H1 (cell line): ENCODE measurements around the gene CHD9NB. TPM values are rescaled to one million over a fixed set of nuclear protein-coding genes. Genes with fewer than 3 reads are reported as not detected.

ENCODE experiments used
- CTCF ChIA-PET: fragments of 300-600 bp; sonication (Branson Sonifier 250); formaldehyde crosslinking; loops from one replicate; lab custom pipeline; 2021; ENCODE audit not compliant: partially characterized antibody; lab: Charles Lee
- POLR2A ChIA-PET: fragments of 300-600 bp; sonication (Branson Sonifier 250); formaldehyde crosslinking; loops from one replicate; lab custom pipeline; 2021; ENCODE audit warnings: inconsistent platforms; ENCODE audit not compliant: partially characterized antibody; lab: Charles Lee
- DNase-seq, 2 experiments: peaks; one replicate each; pipeline versions ENCODE4 v3.0.0 to v3.0.0-alpha.2; 2010 to 2022; ENCODE audit warnings: low spot score in 2 of 2, low read depth in 1 of 2, mixed read lengths in 1 of 2
- FAIRE-seq: peaks from 2 replicates; lab custom pipeline; 2011; peaks lifted over from hg19 to GRCh38; lab: Jason Lieb, UNC
- H2AFZ ChIP-seq: 2 replicates; pipeline ENCODE4 v1.8.1; 2012; ENCODE audit warnings: low read length, inconsistent platforms
- H2AK5ac ChIP-seq: 2 replicates; pipeline ENCODE4 v1.6.1; 2013; ENCODE audit warnings: low read depth, low read length
- H2BK120ac ChIP-seq: replicated peaks from 2 replicates; pipeline ENCODE3; 2013; ENCODE audit warnings: low read depth, low read length, inconsistent platforms
- H2BK12ac ChIP-seq: 2 replicates; pipeline ENCODE4 v1.6.1; 2013; ENCODE audit warnings: low read depth, low read length
- H2BK15ac ChIP-seq: 2 replicates; pipeline ENCODE4 v1.6.1; 2013; ENCODE audit warnings: low read length
- H2BK20ac ChIP-seq: 2 replicates; pipeline ENCODE4 v1.6.1; 2013; ENCODE audit warnings: low read length
- H2BK5ac ChIP-seq: 2 replicates; pipeline ENCODE4 v1.6.1; 2013; ENCODE audit warnings: low read depth, low read length
- H3K14ac ChIP-seq: 2 replicates; pipeline ENCODE4 v1.6.1; 2013; ENCODE audit warnings: inconsistent platforms; ENCODE audit not compliant: insufficient read length
- H3K18ac ChIP-seq: 2 replicates; pipeline ENCODE4 v1.6.1; 2013; ENCODE audit warnings: low read length; ENCODE audit errors: extremely low read depth
- H3K23ac ChIP-seq: 2 replicates; pipeline ENCODE4 v1.6.1; 2013; ENCODE audit warnings: inconsistent platforms; ENCODE audit not compliant: insufficient read length
- H3K23me2 ChIP-seq: 2 replicates; pipeline ENCODE4 v1.6.1; 2013; ENCODE audit warnings: low read depth, low read length
- H3K27ac ChIP-seq: 2 replicates; pipeline ENCODE4 v1.6.1; 2011; ENCODE audit warnings: low read depth, low read length, inconsistent platforms
- H3K27me3 ChIP-seq, 4 experiments: replicated peaks in 1 of 4; 1 replicate in 1 of 4; 2 replicates in 3 of 4; pipeline versions ENCODE4 v1.6.1 to v1.8.1; 2011 to 2013; ENCODE audit warnings: low read length in 3 of 4, mild to moderate bottlenecking in 3 of 4, inconsistent platforms in 2 of 4, mixed read lengths in 2 of 4, moderate library complexity in 1 of 4; ENCODE audit not compliant: control insufficient read depth in 3 of 4, insufficient read depth in 3 of 4; ENCODE audit errors: extremely low read depth in 1 of 4
- H3K36me3 ChIP-seq, 4 experiments: 2 replicates each; pipeline versions ENCODE4 v1.6.1 to v1.8.1; 2011 to 2013; ENCODE audit warnings: mild to moderate bottlenecking in 4 of 4, low read length in 3 of 4, moderate library complexity in 2 of 4, control low read depth in 1 of 4, inconsistent platforms in 1 of 4; ENCODE audit not compliant: insufficient read depth in 4 of 4, control insufficient read depth in 2 of 4
- H3K4ac ChIP-seq: replicated peaks from 2 replicates; pipeline ENCODE3; 2013; ENCODE audit warnings: low read length, low read depth, mixed read lengths, inconsistent platforms; ENCODE audit not compliant: insufficient read length
- H3K4me1 ChIP-seq, 4 experiments: replicated peaks in 1 of 4; 1 replicate in 1 of 4; 2 replicates in 3 of 4; pipeline versions ENCODE4 v1.6.1 to v1.8.1; 2011 to 2013; ENCODE audit warnings: low read length in 3 of 4, inconsistent platforms in 2 of 4, mixed read lengths in 1 of 4; ENCODE audit not compliant: insufficient read depth in 4 of 4, control insufficient read depth in 3 of 4
- H3K4me2 ChIP-seq, 2 experiments: 2 replicates each; pipeline versions ENCODE4 v1.6.1 to v1.8.1; 2011 to 2013; ENCODE audit warnings: low read depth in 2 of 2, low read length in 2 of 2, control low read depth in 1 of 2, inconsistent platforms in 1 of 2, mild to moderate bottlenecking in 1 of 2; ENCODE audit not compliant: insufficient read depth in 1 of 2
- H3K4me3 ChIP-seq, 4 experiments: fragments of 200-600, 300-600 bp in 1 of 4; sonication (generic), shearing (Covaris generic), sonication (Bioruptor Twin) in 1 of 4; 2 replicates each; pipeline versions ENCODE4 v1.5.1 to v1.8.1; 2011 to 2016; ENCODE audit warnings: low read length in 4 of 4, low read depth in 3 of 4, control low read depth in 2 of 4, inconsistent platforms in 2 of 4, mild to moderate bottlenecking in 2 of 4, mixed read lengths in 1 of 4, moderate library complexity in 1 of 4; ENCODE audit not compliant: insufficient read depth in 2 of 4; ENCODE audit errors: extremely low read depth in 1 of 4
- H3K56ac ChIP-seq: replicated peaks from 2 replicates; pipeline ENCODE3; 2013; ENCODE audit warnings: low read depth, mild to moderate bottlenecking, mixed read lengths, low read length, inconsistent platforms; ENCODE audit not compliant: insufficient read length
- H3K79me1 ChIP-seq: 2 replicates; pipeline ENCODE4 v1.6.1; 2013; ENCODE audit warnings: low read depth, low read length, control low read depth
- H3K79me2 ChIP-seq, 2 experiments: 2 replicates each; pipeline versions ENCODE4 v1.6.1 to v1.8.1; 2012 to 2013; ENCODE audit warnings: low read length in 2 of 2, mild to moderate bottlenecking in 2 of 2, inconsistent platforms in 1 of 2; ENCODE audit not compliant: insufficient read depth in 2 of 2, control insufficient read depth in 1 of 2
- H3K9ac ChIP-seq, 4 experiments: replicated peaks in 1 of 4; 1 replicate in 1 of 4; 2 replicates in 3 of 4; pipeline versions ENCODE4 v1.6.1 to v1.8.1; 2011 to 2013; ENCODE audit warnings: low read depth in 3 of 4, low read length in 3 of 4, control low read depth in 2 of 4, mild to moderate bottlenecking in 2 of 4, moderate library complexity in 2 of 4, inconsistent platforms in 1 of 4; ENCODE audit errors: extremely low read depth in 1 of 4
- H3K9me3 ChIP-seq, 2 experiments: 2 replicates each; pipeline versions ENCODE4 v1.6.1 to v1.8.1; 2012 to 2013; ENCODE audit warnings: mild to moderate bottlenecking in 2 of 2, moderate library complexity in 2 of 2, control low read depth in 1 of 2, inconsistent platforms in 1 of 2, low read depth in 1 of 2, low read length in 1 of 2, mixed read lengths in 1 of 2; ENCODE audit not compliant: insufficient read depth in 2 of 2
- H4K20me1 ChIP-seq, 2 experiments: replicated peaks in 1 of 2; 2 replicates each; pipeline versions ENCODE3 to v1.8.1; 2011 to 2013; ENCODE audit warnings: inconsistent platforms in 2 of 2, low read length in 2 of 2, mild to moderate bottlenecking in 1 of 2; ENCODE audit not compliant: insufficient read depth in 2 of 2, control insufficient read depth in 1 of 2
- H4K5ac ChIP-seq: 2 replicates; pipeline ENCODE4 v1.6.1; 2013; ENCODE audit warnings: low read length, low read depth, mixed read lengths, inconsistent platforms; ENCODE audit not compliant: insufficient read length
- H4K8ac ChIP-seq: 2 replicates; pipeline ENCODE4 v1.8.0; 2013; ENCODE audit warnings: mild to moderate bottlenecking, moderate library complexity, low read length, inconsistent platforms; ENCODE audit not compliant: insufficient read depth; ENCODE audit errors: extremely low read depth
- H4K91ac ChIP-seq: replicated peaks from 2 replicates; pipeline ENCODE3; 2013; ENCODE audit warnings: low read length, mixed read lengths, inconsistent platforms; ENCODE audit not compliant: insufficient read length
- BACH1 ChIP-seq: IDR thresholded peaks from 2 replicates; pipeline ENCODE4 v1.6.1; 2012; ENCODE audit warnings: low read length, improper control_type of control experiment
- CBX8 ChIP-seq: fragments of 300-800, 300-1000 bp; sonication (generic); IDR thresholded peaks from 2 replicates; pipeline ENCODE4 v1.7.1; 2016; ENCODE audit warnings: low read depth, low read length, borderline replicate concordance
- CHD1 ChIP-seq: IDR thresholded peaks from 2 replicates; pipeline ENCODE4 v1.6.1; 2012; ENCODE audit warnings: low read depth, low read length, improper control_type of control experiment
- EGR1 ChIP-seq: IDR thresholded peaks from 2 replicates; pipeline ENCODE4 v1.6.1; 2011; ENCODE audit warnings: low read depth, low read length, borderline replicate concordance
- EZH2 ChIP-seq: fragments of 200-600 bp; sonication (generic); IDR thresholded peaks from 2 replicates; pipeline ENCODE4 v1.7.1; 2012; ENCODE audit warnings: low read depth, mild to moderate bottlenecking, moderate library complexity, low read length, inconsistent platforms; ENCODE audit not compliant: severe bottlenecking
- JUND ChIP-seq: IDR thresholded peaks from 2 replicates; pipeline ENCODE4 v1.6.1; 2011; ENCODE audit warnings: mild to moderate bottlenecking, improper control_type of control experiment, low read length
- SAP30 ChIP-seq: fragments of 300-600 bp; sonication (generic); IDR thresholded peaks from 2 replicates; pipeline ENCODE4 v1.7.1; 2012; ENCODE audit warnings: low read length, moderate library complexity, mild to moderate bottlenecking, inconsistent platforms; ENCODE audit not compliant: insufficient read depth, insufficient replicate concordance
- SP1 ChIP-seq: IDR thresholded peaks from 2 replicates; pipeline ENCODE4 v1.6.1; 2011; ENCODE audit warnings: low read depth, low read length
- SP2 ChIP-seq: IDR thresholded peaks from 2 replicates; pipeline ENCODE4 v1.6.1; 2012; ENCODE audit warnings: mild to moderate bottlenecking, low read length, inconsistent platforms
- SUZ12 ChIP-seq: fragments of 200-600 bp; sonication (generic); IDR thresholded peaks from 2 replicates; pipeline ENCODE4 v1.6.1; 2012; ENCODE audit warnings: mild to moderate bottlenecking, inconsistent platforms, low read length, moderate library complexity, mixed read lengths
- TCF12 ChIP-seq: IDR thresholded peaks from 2 replicates; pipeline ENCODE4 v1.6.1; 2011; ENCODE audit warnings: low read depth, mild to moderate bottlenecking, low read length
- YY1 ChIP-seq: IDR thresholded peaks from 2 replicates; pipeline ENCODE4 v1.6.1; 2011; ENCODE audit warnings: low read depth, mild to moderate bottlenecking, low read length
- polyA plus RNA-seq, 7 experiments: library from polyadenylated mRNA; depleted of rRNA in 3 of 7; stranded (reverse) in 5 of 7; unstranded in 2 of 7; fragments of >200 nt in 5 of 7; fragments of 200-250 nt in 2 of 7; gene quantifications; 1 replicate in 5 of 7; 2 replicates in 1 of 7; 4 replicates in 1 of 7; pipeline versions ENCODE4 v1.2.1 to v1.2.3, GENCODE V29; 2011 to 2013; ENCODE audit warnings: missing spikeins in 2 of 7, mixed read lengths in 2 of 7
- total RNA-seq: library from RNA; stranded (reverse); fragmentation: NEBNext Ultra II Directional; extraction: Animal tissue kit (Norgen Biotek cat#: 25700); gene quantifications from 2 replicates; pipeline ENCODE4 v1.2.1, GENCODE V29; 2021

Gene CHD9NB
- total and polyA plus RNA-seq, 2 of the 8 experiments (the other 6 are each of a cell fraction or from before 2014, with no cell fraction given) = 4.5 to 5.9 TPM

DNA sequence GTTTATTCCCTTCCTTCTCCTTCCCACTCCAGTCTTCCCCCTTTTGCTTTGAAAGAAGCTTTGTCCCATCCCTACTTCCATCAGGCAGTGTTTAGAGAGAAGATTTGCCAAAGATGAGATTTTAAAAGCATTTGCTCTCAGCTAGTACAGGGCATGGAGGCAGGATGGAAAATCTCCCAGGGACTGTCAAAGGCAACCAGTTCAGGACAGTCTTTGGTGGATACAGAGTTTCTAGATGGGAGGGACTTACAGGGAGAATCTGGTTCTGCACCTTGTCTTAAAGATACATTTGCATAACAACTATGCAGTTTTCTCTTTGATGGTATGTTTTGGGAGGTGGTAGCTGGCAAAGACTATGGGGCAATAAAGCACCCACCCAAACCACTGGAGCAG lies 28.3 kb upstream of the CHD9NB start:
- Histone ChIP-seq H2BK20ac (no peak overlapping the region), H3K4me2 (peak overlapping the region; percentile 19 to 24; a peak in 1 of 4 replicates), H3K23me2 (no peaks in the 10 kb centered on the region), H3K27ac (no peak overlapping the region), H2BK5ac (no peak overlapping the region), H3K9me3 (no peaks in the 10 kb centered on the region), H3K79me2 (peaks cover 0 to 19% of the 10 kb centered on the region in 2 experiments; a peak in 2 of 4 replicates), H3K79me1 (peaks cover 5% of the 10 kb centered on the region; the same call in 1 of the 2 replicates), H3K4me3 (peak overlapping the region in 1 of 4 experiments; percentile 0; a peak in 1 of 8 replicates), H3K36me3 (no peaks in the 10 kb centered on the region; a peak in 1 of 8 replicates), H3K56ac (no peak overlapping the region), H2BK15ac (0 out of 2 replicates have a peak overlapping the region, but pooled peaks have one; percentile 47), H4K8ac (no peak overlapping the region), H2AFZ (no peak overlapping the region), H4K5ac (no peak overlapping the region), H2BK12ac (peak overlapping the region; percentile 52; the same call in 1 of the 2 replicates), H3K18ac (no peak overlapping the region), H3K23ac (no peak overlapping the region), H3K9ac (no peak overlapping the region), H3K4ac (no peak overlapping the region), H4K91ac (no peak overlapping the region), H2BK120ac (no peak overlapping the region), H3K27me3 (no peaks in the 10 kb centered on the region), H3K14ac (no peak overlapping the region), H3K4me1 (peaks cover 9 to 29% (median 22%) of the 10 kb centered on the region in 4 experiments; a peak in 4 of 7 replicates), H4K20me1 (no peaks in the 10 kb centered on the region), H2AK5ac (no peak overlapping the region)
- FAIRE-seq = no peak
- DNase-seq = no peak
- ChIA-PET POLR2A (interaction anchor here (0.7 to 3.1 kb wide), 7 partner anchors 11 to 37 kb away, joined by 3 to 10 read pairs (median 4); no protein-coding TSS in a partner anchor), CTCF (interaction anchor here (0.6 to 1.8 kb wide), 2 partner anchors 26 to 93 kb away, joined by 3 to 4 read pairs; partner anchors contain the start of gene CHD9)
- no peak for TF ChIP-seq CHD1
- TF ChIP-seq SAP30 = no peak
- TF ChIP-seq SP1 = no peak
- TF ChIP-seq EZH2 = no peak
- TF ChIP-seq TCF12 = no peak
- TF ChIP-seq EGR1 = no peak
- TF ChIP-seq BACH1 = no peak
- no peak for TF ChIP-seq YY1
- TF ChIP-seq CBX8 = no peak
- TF ChIP-seq JUND = no peak
- no peak for TF ChIP-seq SP2
- no peak for TF ChIP-seq SUZ12
